Ovary (tissue), 9 donors: ENCODE data around the gene BRD7. TPM values are rescaled to one million over a fixed set of nuclear protein-coding genes. Genes with fewer than 3 reads are reported as not detected.
A peak's percentile ranks its signal among the peaks of the same experiment; 100 is the strongest.

Experiments
- DNase-seq, 5 donors: peaks; one replicate each; pipeline ENCODE4 v3.0.0-alpha.2; 2019 to 2020
- H3K27ac ChIP-seq, 2 donors: fragments of 200-600 bp; one replicate each; pipeline versions ENCODE4 v1.5.1 to v1.8.0; 2019 to 2022
- H3K27me3 ChIP-seq: fragments of 200-600 bp; one replicate; pipeline ENCODE4 v1.8.0; 2022
- H3K36me3 ChIP-seq: fragments of 200-600 bp; sonication (generic); one replicate; pipeline ENCODE4 v1.5.1; 2019
- H3K4me1 ChIP-seq: one replicate; pipeline ENCODE4 v1.8.1; 2013; ENCODE audit warnings: mild to moderate bottlenecking, moderate library complexity; ENCODE audit not compliant: insufficient read depth
- H3K4me3 ChIP-seq: fragments of 200-600 bp; sonication (generic); one replicate; pipeline ENCODE4 v1.5.1; 2017
- H3K9me3 ChIP-seq, 2 donors: fragments of 200-600 bp in 1 of 2; sonication (generic) in 1 of 2; one replicate each; pipeline versions ENCODE4 v1.5.1 to v1.8.1; 2013 to 2019; ENCODE audit warnings: mild to moderate bottlenecking in 1 of 2, moderate library complexity in 1 of 2
- CTCF ChIP-seq, 3 donors: fragments of 450-650 bp in 2 of 3; fragments of 200-600 bp in 1 of 3; IDR thresholded peaks; one replicate each; pipeline versions ENCODE4 v1.5.1 to v1.8.0; 2016 to 2022; ENCODE audit warnings: antibody characterized with exemption in 3 of 3, mild to moderate bottlenecking in 1 of 3
- EP300 ChIP-seq: sonication (generic); formaldehyde crosslinking; IDR thresholded peaks from one replicate; pipeline ENCODE4 v1.6.1; 2017; ENCODE audit warnings: antibody characterized with exemption
- POLR2A ChIP-seq: fragments of 450-650 bp; IDR thresholded peaks from one replicate; pipeline ENCODE4 v1.6.1; 2017; ENCODE audit warnings: antibody characterized with exemption, mild to moderate bottlenecking, moderate library complexity
- WGBS, 3 donors: extraction: QIAGEN DNeasy Blood & Tissue Kit in 1 of 3; methylation state at CpG; one replicate each; pipeline versions ENCODE4 v1.1.5 to v1.1.7; 2013 to 2017; 5-methylcytosine and 5-hydroxymethylcytosine counted together
- intact Hi-C, 4 donors: fragments of 100-400 bp; cut with DNase I; formaldehyde crosslinking; loops; one replicate each; pipeline versions ENCODE4 v1.11.0 to v1.15.1; 2022 to 2023
- polyA plus RNA-seq, 2 donors: library from polyadenylated mRNA; stranded (reverse); fragments of 200-250 nt in 1 of 2; fragments of 350-450 nt in 1 of 2; fragmentation: Illumina TruSeq in 1 of 2; extraction: RNeasy Lipid Tissue Mini Kit (QIAGEN cat#74804) in 1 of 2; gene quantifications; one replicate each; pipeline ENCODE4 v1.2.3, GENCODE V29; 2013 to 2014
- total RNA-seq, 7 donors: library from RNA; depleted of rRNA in 2 of 7; stranded (reverse); fragments of >200 nt in 2 of 7; fragmentation: NEBNext Ultra II Directional in 3 of 7; extraction: Animal tissue kit (Norgen Biotek cat#: 25700) in 3 of 7; gene quantifications; one replicate each; pipeline versions ENCODE4 v1.1.0 to v1.2.4, GENCODE V29; 2016 to 2023
- donor health status: DM: no; HTN: no; CAD: no; lungs with moderate emphysema.
- donor health status: DM: no; HTN: no; CAD: no.
- donor health status: Bipolar disorder and iron deficiency.
- donor health status: DM: yes; HTN: yes; CAD: no.
- donor health status: DM: no; HTN: no; CAD: no.
- donor health status: DM: yes; HTN: yes; CAD: no.

Gene BRD7
- total and polyA plus RNA-seq, 9 donors: 30.0 to 75.1 (median 53.5) TPM

GRCh38 chr16:50398336-50398735 is 29.5 kb upstream of the BRD7 start:
- Histone ChIP-seq H3K27me3 (no peaks in the 10 kb centered on the region), H3K4me1 (no peaks in the 10 kb centered on the region), H3K9me3 (no peaks in the 10 kb centered on the region), H3K27ac (no peak overlapping the region), H3K4me3 (no peak overlapping the region), H3K36me3 (no peaks in the 10 kb centered on the region)
- no peak for TF ChIP-seq POLR2A
- no peak for TF ChIP-seq CTCF (IDR thresholded peaks at IDR 0.05)
- no peak for TF ChIP-seq EP300
- intact Hi-C loops: no loop called here
- no peak for DNase-seq
- 85 to 91% (median 89%) methylated on average over 5 of the region's 5 CpGs for WGBS, 3 donors

- Histone ChIP-seq H3K27me3 (no peaks in the 10 kb centered on the region), H3K9me3 (no peaks in the 10 kb centered on the region), H3K4me3 (no peak overlapping the region), H3K4me1 (no peaks in the 10 kb centered on the region), H3K36me3 (no peaks in the 10 kb centered on the region), H3K27ac (no peak overlapping the region)
- WGBS, 3 donors: 81 to 85% (median 82%) methylated on average over 8 of the region's 8 CpGs
- intact Hi-C loops: no loop called here
- peak in 1 of 5 donors; percentile 1 for DNase-seq
- TF ChIP-seq EP300 (no peak), CTCF (IDR thresholded peaks at IDR 0.05) (no peak), POLR2A (no peak)
These were observed 28.2 kb upstream of the BRD7 start for GRCh38 chr16:50396761-50397535.

GRCh38 chr16:50395763-50396710 is 27.2 kb upstream of the BRD7 start:
- no peak overlapping the region for H3K4me3 ChIP-seq
- 86 to 87% (median 86%) methylated on average over 10 of the region's 10 CpGs for WGBS, 3 donors
- peak in 1 of 5 donors; percentile 1 for DNase-seq
- no peaks in the 10 kb centered on the region for H3K27me3 ChIP-seq
- no peak overlapping the region for H3K27ac ChIP-seq
- intact Hi-C loops: no loop called here
- H3K9me3 ChIP-seq: no peaks in the 10 kb centered on the region
- no peaks in the 10 kb centered on the region for H3K36me3 ChIP-seq
- no peaks in the 10 kb centered on the region for H3K4me1 ChIP-seq
- no peak for TF ChIP-seq EP300
- no peak for TF ChIP-seq CTCF (IDR thresholded peaks at IDR 0.05)
- TF ChIP-seq POLR2A: no peak

GRCh38 chr16:50393858-50394802 is 25.3 kb upstream of the BRD7 start:
- intact Hi-C loops: no loop called here
- Histone ChIP-seq H3K36me3 (no peaks in the 10 kb centered on the region), H3K4me3 (no peak overlapping the region), H3K9me3 (no peaks in the 10 kb centered on the region), H3K27me3 (no peaks in the 10 kb centered on the region), H3K4me1 (no peaks in the 10 kb centered on the region), H3K27ac (no peak overlapping the region)
- no peak for TF ChIP-seq POLR2A
- no peak for TF ChIP-seq EP300
- 70 to 72% (median 71%) methylated on average over 6 of the region's 6 CpGs for WGBS, 3 donors
- DNase-seq: no peak
